Natural killer cell (primary cell): ENCODE data around the gene MMGT1. TPM values are rescaled to one million over a fixed set of nuclear protein-coding genes. Genes with fewer than 3 reads are reported as not detected.

Source experiments
- ATAC-seq, 3 donors: fragments of 150-1000 bp in 2 of 3; fragments of 200-7000 bp in 1 of 3; cut with Tn5 transposase; 1 replicate in 1 of 3; 2 replicates in 2 of 3; pipeline ENCODE4 v1.10.0; 2021; ENCODE audit warnings: mild to moderate bottlenecking in 2 of 3, moderate library complexity in 2 of 3
- DNase-seq, 2 donors: peaks; one replicate each; pipeline versions ENCODE4 v3.0.0 to v3.0.0-alpha.2; 2013 to 2021; ENCODE audit warnings: mixed read lengths in 1 of 2
- H3K27ac ChIP-seq: one replicate; pipeline ENCODE4 v1.5.1; 2013; ENCODE audit warnings: mild to moderate bottlenecking, low read length
- H3K27me3 ChIP-seq: one replicate; pipeline ENCODE4 v1.6.1; 2013; ENCODE audit warnings: low read length; ENCODE audit not compliant: control insufficient read depth, insufficient read depth
- H3K36me3 ChIP-seq: one replicate; pipeline ENCODE4 v1.6.1; 2013; ENCODE audit warnings: low read length; ENCODE audit not compliant: control insufficient read depth, insufficient read depth
- H3K4me1 ChIP-seq: one replicate; pipeline ENCODE4 v1.6.1; 2013; ENCODE audit warnings: low read length; ENCODE audit not compliant: control insufficient read depth, insufficient read depth
- H3K4me3 ChIP-seq: one replicate; pipeline ENCODE4 v1.5.1; 2013; ENCODE audit warnings: low read length
- H3K9me3 ChIP-seq: one replicate; pipeline ENCODE4 v1.6.1; 2013; ENCODE audit warnings: low read length; ENCODE audit not compliant: control insufficient read depth, insufficient read depth
- H3K27ac Mint-ChIP-seq, 2 donors: one replicate each; pipeline ENCODE4 v1.8.0; 2022; ENCODE audit warnings: mild to moderate bottlenecking in 2 of 2, mixed read lengths in 2 of 2, moderate library complexity in 1 of 2
- H3K27me3 Mint-ChIP-seq, 2 donors: one replicate each; pipeline ENCODE4 v1.8.0; 2022; ENCODE audit warnings: low read depth in 2 of 2, mixed read lengths in 2 of 2
- H3K36me3 Mint-ChIP-seq: one replicate; pipeline ENCODE4 v1.8.0; 2022; ENCODE audit warnings: mixed read lengths
- H3K4me1 Mint-ChIP-seq, 2 donors: one replicate each; pipeline ENCODE4 v1.8.0; 2022; ENCODE audit warnings: mixed read lengths in 2 of 2
- H3K4me3 Mint-ChIP-seq: one replicate; pipeline ENCODE4 v1.8.0; 2022; ENCODE audit warnings: mild to moderate bottlenecking, moderate library complexity, mixed read lengths
- H3K9me3 Mint-ChIP-seq, 2 donors: one replicate each; pipeline ENCODE4 v1.8.0; 2022; ENCODE audit warnings: mixed read lengths in 2 of 2
- WGBS: methylation state at CpG from one replicate; pipeline ENCODE4 v1.1.7; 2013; ENCODE audit warnings: missing lambda C conversion rate; ENCODE audit not compliant: insufficient coverage; 5-methylcytosine and 5-hydroxymethylcytosine counted together
- intact Hi-C: fragments of 100-400 bp; cut with micrococcal nuclease; formaldehyde crosslinking; loops from one replicate; pipeline ENCODE4 v1.14.2; 2022
- total RNA-seq, 4 donors: library from RNA; stranded (reverse); fragments of 120-200 nt in 1 of 4; gene quantifications; one replicate each; pipeline versions ENCODE4 v1.2.3 to v1.2.4, GENCODE V29; 2013 to 2022
- TF ChIP-seq, protein P1 (sequence below): fragments of 200-600 bp; IDR thresholded peaks from one replicate; pipeline ENCODE4 v1.8.0; 2022; ENCODE audit warnings: antibody characterized with exemption

The MMGT1 gene
- total RNA-seq, 3 donors from 2014 or later (not counting 1 experiment from before 2014, with no cell fraction given), result 18.2 to 22.2 (median 21.4) TPM

DNA sequence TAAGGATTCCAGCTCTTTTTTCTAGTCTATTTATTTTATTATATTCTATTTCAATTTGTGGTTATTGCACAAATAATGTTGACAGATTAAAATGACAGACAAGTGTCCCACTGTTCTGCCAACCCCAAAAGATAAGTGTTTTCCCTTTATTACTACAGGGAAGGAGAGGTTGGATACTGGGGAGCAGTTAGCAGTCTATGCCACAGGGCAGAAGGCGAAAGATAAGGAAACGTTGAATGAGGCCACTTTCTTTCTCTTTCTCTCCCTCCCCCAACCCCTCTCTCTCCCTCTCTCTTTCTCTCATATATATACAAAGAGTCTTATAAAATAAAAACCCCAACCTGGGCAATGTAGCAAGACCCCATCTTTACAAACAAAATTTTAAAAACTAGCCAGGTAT lies 43.1 kb upstream of the MMGT1 start:
- H3K9me3 Mint-ChIP-seq, result no peaks in the 10 kb centered on the region
- no peaks in the 10 kb centered on the region for H3K36me3 Mint-ChIP-seq
- H3K36me3 ChIP-seq, result peaks cover 28% of the 10 kb centered on the region
- no peak overlapping the region for H3K27ac ChIP-seq
- H3K4me3 ChIP-seq, result no peak overlapping the region
- WGBS, result 80% methylated on average over 1 of the region's 2 CpGs
- ATAC-seq (no peak), DNase-seq (no peak)
- H3K9me3 ChIP-seq, result no peaks in the 10 kb centered on the region
- H3K4me1 ChIP-seq, result no peaks in the 10 kb centered on the region
- H3K27ac Mint-ChIP-seq, result no peak overlapping the region
- intact Hi-C loops, result no loop called here
- no peaks in the 10 kb centered on the region for H3K4me1 Mint-ChIP-seq
- H3K27me3 Mint-ChIP-seq, result no peaks in the 10 kb centered on the region
- H3K4me3 Mint-ChIP-seq, result no peak overlapping the region
- TF ChIP-seq, protein P1, sequence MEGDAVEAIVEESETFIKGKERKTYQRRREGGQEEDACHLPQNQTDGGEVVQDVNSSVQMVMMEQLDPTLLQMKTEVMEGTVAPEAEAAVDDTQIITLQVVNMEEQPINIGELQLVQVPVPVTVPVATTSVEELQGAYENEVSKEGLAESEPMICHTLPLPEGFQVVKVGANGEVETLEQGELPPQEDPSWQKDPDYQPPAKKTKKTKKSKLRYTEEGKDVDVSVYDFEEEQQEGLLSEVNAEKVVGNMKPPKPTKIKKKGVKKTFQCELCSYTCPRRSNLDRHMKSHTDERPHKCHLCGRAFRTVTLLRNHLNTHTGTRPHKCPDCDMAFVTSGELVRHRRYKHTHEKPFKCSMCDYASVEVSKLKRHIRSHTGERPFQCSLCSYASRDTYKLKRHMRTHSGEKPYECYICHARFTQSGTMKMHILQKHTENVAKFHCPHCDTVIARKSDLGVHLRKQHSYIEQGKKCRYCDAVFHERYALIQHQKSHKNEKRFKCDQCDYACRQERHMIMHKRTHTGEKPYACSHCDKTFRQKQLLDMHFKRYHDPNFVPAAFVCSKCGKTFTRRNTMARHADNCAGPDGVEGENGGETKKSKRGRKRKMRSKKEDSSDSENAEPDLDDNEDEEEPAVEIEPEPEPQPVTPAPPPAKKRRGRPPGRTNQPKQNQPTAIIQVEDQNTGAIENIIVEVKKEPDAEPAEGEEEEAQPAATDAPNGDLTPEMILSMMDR, result no peak
- no peaks in the 10 kb centered on the region for H3K27me3 ChIP-seq

DNA sequence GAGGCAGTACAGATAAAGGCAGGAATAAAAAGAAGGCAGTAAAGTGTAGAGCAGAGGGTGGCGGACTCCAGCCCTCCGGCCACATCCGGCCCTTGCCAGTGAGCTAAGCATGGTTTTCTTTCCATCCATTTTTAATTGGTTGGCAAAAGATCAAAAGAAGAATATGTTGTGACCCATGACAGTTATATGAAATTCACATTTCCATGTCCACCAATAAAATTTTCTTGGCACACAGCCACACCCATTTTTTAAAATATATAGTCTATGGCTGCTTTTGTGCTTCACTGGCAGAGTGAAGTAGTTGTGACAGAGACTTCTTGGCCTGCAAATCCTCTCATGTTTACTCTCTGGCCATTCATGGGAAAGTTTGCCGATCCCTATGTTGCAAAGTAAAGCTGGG lies 41.2 kb upstream of the MMGT1 start:
- Mint-ChIP-seq H3K9me3 (no peaks in the 10 kb centered on the region), H3K4me3 (no peak overlapping the region), H3K4me1 (no peaks in the 10 kb centered on the region), H3K27me3 (no peaks in the 10 kb centered on the region), H3K36me3 (no peaks in the 10 kb centered on the region), H3K27ac (no peak overlapping the region)
- TF ChIP-seq, protein P1, result no peak
- H3K27ac ChIP-seq, result no peak overlapping the region
- WGBS, result 100% methylated on average over 2 of the region's 4 CpGs
- no peaks in the 10 kb centered on the region for H3K27me3 ChIP-seq
- H3K9me3 ChIP-seq, result no peaks in the 10 kb centered on the region
- no peak overlapping the region for H3K4me3 ChIP-seq
- no peaks in the 10 kb centered on the region for H3K4me1 ChIP-seq
- intact Hi-C loops, result no loop called here
- ATAC-seq, result no peak
- no peak for DNase-seq
- peaks cover 28% of the 10 kb centered on the region for H3K36me3 ChIP-seq

DNA sequence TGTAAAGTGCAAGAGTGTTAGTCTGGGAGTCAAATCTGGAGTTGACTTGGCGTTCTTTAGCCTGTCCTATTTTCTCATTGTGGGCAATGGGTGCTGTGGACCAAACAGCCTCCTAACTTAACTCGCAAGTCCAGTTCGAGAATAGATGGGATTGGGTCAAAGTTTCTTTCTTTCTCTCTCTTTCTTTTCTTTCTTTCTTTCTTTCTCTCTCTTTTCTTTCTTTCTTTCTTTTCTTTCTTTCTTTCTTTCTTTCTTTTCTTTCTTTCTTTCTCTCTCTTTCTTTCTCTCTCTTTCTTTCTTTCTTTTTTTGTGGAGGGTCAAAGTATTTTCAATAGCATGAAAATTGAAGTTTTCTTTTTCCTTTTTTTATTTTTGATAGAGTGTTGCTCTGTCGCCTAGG lies 14.5 kb upstream of the MMGT1 start:
- Histone ChIP-seq H3K36me3 (no peaks in the 10 kb centered on the region), H3K4me3 (no peak overlapping the region), H3K27me3 (no peaks in the 10 kb centered on the region), H3K27ac (no peak overlapping the region), H3K4me1 (peaks cover 13% of the 10 kb centered on the region), H3K9me3 (no peaks in the 10 kb centered on the region)
- Mint-ChIP-seq H3K4me1 (peaks cover 17 to 58% of the 10 kb centered on the region in 2 donors), H3K27me3 (peaks cover 0 to 8% of the 10 kb centered on the region in 2 donors), H3K9me3 (no peaks in the 10 kb centered on the region), H3K27ac (no peak overlapping the region), H3K36me3 (no peaks in the 10 kb centered on the region), H3K4me3 (no peak overlapping the region)
- DNase-seq (no peak), ATAC-seq (no peak)
- TF ChIP-seq, protein P1, result no peak
- intact Hi-C loops, result no loop called here
- 89% methylated on average over 3 of the region's 4 CpGs for WGBS

DNA sequence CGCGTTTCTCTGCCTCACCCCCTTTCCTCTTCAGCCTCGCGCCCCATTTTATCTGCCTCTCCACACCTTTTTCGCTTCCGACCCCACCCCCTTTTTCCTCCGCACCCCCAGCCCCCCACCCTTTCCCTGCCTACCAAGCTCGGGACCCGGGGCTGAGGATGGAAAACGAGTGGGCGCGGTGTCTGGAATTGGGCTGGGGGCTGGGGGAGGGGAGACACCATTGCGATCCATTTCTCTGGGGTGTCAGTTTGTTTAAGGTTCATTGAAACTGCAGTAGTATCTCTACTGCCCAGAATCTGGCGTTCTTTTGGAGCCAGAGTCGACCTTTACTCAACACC lies 12.2 kb upstream of the MMGT1 start:
- H3K27ac Mint-ChIP-seq, result peak overlapping the region; percentile 43 to 91
- H3K27me3 Mint-ChIP-seq, result peaks cover 0 to 8% of the 10 kb centered on the region in 2 donors
- H3K4me1 ChIP-seq, result peaks cover 22% of the 10 kb centered on the region
- TF ChIP-seq, protein P1, result no peak
- DNase-seq, result no peak
- H3K4me3 Mint-ChIP-seq, result peak overlapping the region; percentile 90
- no peaks in the 10 kb centered on the region for H3K9me3 Mint-ChIP-seq
- no peaks in the 10 kb centered on the region for H3K27me3 ChIP-seq
- no peaks in the 10 kb centered on the region for H3K36me3 Mint-ChIP-seq
- no peaks in the 10 kb centered on the region for H3K9me3 ChIP-seq
- ATAC-seq, result no peak
- H3K4me3 ChIP-seq, result peak overlapping the region; percentile 94
- H3K36me3 ChIP-seq, result no peaks in the 10 kb centered on the region
- H3K27ac ChIP-seq, result peak overlapping the region; percentile 85
- 0% methylated on average over 7 of the region's 15 CpGs for WGBS
- intact Hi-C loops, result no loop called here
- peaks cover 22 to 49% of the 10 kb centered on the region in 2 donors for H3K4me1 Mint-ChIP-seq
